Panc1 (cell line): ENCODE data around the gene DAGLA.

Experiments
- POLR2AphosphoS5 ChIP-seq: IDR thresholded peaks from 2 replicates; pipeline ENCODE4 v1.6.1; 2012; ENCODE audit warnings: mild to moderate bottlenecking, low read depth, low read length, moderate library complexity
- SIN3A ChIP-seq: IDR thresholded peaks from 2 replicates; pipeline ENCODE4 v1.6.1; 2012; ENCODE audit warnings: low read depth, mild to moderate bottlenecking, low read length, moderate library complexity, borderline replicate concordance; ENCODE audit not compliant: insufficient read depth
- TCF7L2 ChIP-seq: IDR thresholded peaks from 2 replicates; pipeline ENCODE4 v1.6.1; 2011; ENCODE audit warnings: mild to moderate bottlenecking, low read depth, low read length, inconsistent platforms
- TF ChIP-seq, protein P1 (sequence below): fragments of 450-650 bp; IDR thresholded peaks from 2 replicates; pipeline ENCODE4 v1.5.1; 2017; ENCODE audit warnings: mild to moderate bottlenecking
- TF ChIP-seq, protein P2 (sequence below), 2 experiments: IDR thresholded peaks; 2 replicates each; pipeline ENCODE4 v1.6.1; 2011 to 2012; ENCODE audit warnings: low read depth in 2 of 2, control low read depth in 1 of 2, low read length in 1 of 2, mild to moderate bottlenecking in 1 of 2, moderate library complexity in 1 of 2; ENCODE audit not compliant: insufficient read depth in 1 of 2

DNA sequence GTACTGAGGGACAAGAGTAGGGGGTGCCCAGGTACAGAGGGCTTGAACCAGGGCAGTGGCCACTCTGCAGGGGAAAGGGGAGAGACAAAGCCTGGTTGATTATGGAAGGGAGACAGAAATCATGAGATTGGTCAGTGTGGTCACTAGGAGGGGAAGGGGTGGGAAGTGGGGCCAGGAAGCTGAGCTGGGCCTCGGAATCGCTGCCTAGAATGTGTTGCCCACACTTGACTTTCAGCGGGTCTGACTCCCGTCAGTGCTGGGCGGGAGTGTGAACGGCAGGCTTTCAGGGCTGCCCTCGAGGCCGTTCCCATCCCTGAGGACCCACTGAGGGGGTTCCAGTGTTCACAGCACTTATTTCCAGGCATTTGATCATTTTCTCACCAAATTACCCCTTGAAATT is 5.9 kb downstream of the DAGLA start:
- TF ChIP-seq, protein P1, sequence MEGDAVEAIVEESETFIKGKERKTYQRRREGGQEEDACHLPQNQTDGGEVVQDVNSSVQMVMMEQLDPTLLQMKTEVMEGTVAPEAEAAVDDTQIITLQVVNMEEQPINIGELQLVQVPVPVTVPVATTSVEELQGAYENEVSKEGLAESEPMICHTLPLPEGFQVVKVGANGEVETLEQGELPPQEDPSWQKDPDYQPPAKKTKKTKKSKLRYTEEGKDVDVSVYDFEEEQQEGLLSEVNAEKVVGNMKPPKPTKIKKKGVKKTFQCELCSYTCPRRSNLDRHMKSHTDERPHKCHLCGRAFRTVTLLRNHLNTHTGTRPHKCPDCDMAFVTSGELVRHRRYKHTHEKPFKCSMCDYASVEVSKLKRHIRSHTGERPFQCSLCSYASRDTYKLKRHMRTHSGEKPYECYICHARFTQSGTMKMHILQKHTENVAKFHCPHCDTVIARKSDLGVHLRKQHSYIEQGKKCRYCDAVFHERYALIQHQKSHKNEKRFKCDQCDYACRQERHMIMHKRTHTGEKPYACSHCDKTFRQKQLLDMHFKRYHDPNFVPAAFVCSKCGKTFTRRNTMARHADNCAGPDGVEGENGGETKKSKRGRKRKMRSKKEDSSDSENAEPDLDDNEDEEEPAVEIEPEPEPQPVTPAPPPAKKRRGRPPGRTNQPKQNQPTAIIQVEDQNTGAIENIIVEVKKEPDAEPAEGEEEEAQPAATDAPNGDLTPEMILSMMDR = no peak
- TF ChIP-seq POLR2AphosphoS5 (no peak), TCF7L2 (no peak), SIN3A (no peak)
- TF ChIP-seq, protein P2, sequence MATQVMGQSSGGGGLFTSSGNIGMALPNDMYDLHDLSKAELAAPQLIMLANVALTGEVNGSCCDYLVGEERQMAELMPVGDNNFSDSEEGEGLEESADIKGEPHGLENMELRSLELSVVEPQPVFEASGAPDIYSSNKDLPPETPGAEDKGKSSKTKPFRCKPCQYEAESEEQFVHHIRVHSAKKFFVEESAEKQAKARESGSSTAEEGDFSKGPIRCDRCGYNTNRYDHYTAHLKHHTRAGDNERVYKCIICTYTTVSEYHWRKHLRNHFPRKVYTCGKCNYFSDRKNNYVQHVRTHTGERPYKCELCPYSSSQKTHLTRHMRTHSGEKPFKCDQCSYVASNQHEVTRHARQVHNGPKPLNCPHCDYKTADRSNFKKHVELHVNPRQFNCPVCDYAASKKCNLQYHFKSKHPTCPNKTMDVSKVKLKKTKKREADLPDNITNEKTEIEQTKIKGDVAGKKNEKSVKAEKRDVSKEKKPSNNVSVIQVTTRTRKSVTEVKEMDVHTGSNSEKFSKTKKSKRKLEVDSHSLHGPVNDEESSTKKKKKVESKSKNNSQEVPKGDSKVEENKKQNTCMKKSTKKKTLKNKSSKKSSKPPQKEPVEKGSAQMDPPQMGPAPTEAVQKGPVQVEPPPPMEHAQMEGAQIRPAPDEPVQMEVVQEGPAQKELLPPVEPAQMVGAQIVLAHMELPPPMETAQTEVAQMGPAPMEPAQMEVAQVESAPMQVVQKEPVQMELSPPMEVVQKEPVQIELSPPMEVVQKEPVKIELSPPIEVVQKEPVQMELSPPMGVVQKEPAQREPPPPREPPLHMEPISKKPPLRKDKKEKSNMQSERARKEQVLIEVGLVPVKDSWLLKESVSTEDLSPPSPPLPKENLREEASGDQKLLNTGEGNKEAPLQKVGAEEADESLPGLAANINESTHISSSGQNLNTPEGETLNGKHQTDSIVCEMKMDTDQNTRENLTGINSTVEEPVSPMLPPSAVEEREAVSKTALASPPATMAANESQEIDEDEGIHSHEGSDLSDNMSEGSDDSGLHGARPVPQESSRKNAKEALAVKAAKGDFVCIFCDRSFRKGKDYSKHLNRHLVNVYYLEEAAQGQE (IDR thresholded peaks at IDR 0.05; ENCODE audit: insufficient read depth in 1 of 2, low read depth in 2 of 2, low read length in 1 of 2) = no peak
